Head of caudate nucleus (tissue), 42 donors: ENCODE data around the gene MOB1A.
"Not testable (repeated sequence)": the region's sequence is repeated elsewhere in the genome, so short reads cannot be mapped to it uniquely, and the experiment has no call there.

Experiments
- DNase-seq, 42 donors: peaks; one replicate each; pipeline versions ENCODE4 v3.0.0 to v3.0.0-alpha.2; 2020 to 2021; ENCODE audit warnings: mixed read lengths in 7 of 42
- intact Hi-C: fragments of 100-400 bp; cut with DNase I; formaldehyde crosslinking; loops from one replicate; pipeline ENCODE4 v1.15.0; 2022

The MOB1A gene

GRCh38 chr2:74201196-74201595, 22.5 kb upstream of the MOB1A start:
- intact Hi-C loops = no loop called here
- DNase-seq = peak in 1 of 42 donors; percentile 36

GRCh38 chr2:74199871-74200305, 21.2 kb upstream of the MOB1A start:
- intact Hi-C loops = no loop called here
- peak in 2 of 42 donors; percentile 3 to 35 for DNase-seq

GRCh38 chr2:74199275-74199701, 20.6 kb upstream of the MOB1A start:
- no peak for DNase-seq
- intact Hi-C loops = no loop called here

DNA sequence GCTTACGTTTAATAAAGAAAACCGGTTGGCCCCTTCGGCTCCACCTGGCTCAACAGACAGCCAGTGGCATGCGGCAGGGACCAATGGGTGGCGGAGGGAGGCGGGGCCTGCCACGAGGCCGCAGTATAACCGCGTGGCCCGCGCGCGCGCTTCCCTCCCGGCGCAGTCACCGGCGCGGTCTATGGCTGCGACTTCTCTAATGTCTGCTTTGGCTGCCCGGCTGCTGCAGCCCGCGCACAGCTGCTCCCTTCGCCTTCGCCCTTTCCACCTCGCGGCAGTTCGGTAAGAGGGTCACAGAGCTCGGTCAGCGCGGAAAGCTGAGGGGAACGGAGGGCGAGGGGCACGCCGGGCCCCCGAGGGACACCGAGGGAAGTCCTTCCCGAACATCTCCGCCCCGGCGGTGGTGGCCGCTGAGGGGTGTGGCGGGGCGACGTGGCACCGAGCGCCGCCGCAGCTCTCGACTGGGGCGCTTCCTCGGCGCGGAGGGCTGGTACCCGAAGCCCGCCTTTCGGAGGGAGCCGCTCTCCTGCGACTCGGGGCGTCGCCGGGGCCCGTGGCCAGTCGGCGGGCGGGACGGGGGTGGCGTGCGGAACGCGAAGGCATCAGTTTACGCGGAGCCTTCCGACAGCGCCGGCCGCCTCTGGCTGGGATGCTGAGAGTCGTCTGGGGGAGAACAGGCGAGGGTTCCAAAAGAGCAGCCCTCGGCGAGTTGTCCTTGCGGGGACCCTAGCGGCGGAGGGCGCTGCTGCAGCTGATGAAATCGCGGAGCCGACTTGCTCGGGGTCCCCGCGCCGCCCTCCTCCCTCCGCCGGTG, 20.0 kb upstream of the MOB1A start, which contains the start of gene MTHFD2:
MTHFD2 (plus strand) TSS at position 155 of the 814 bp plus-strand sequence; CDS start at position 182, 27 bp downstream.
- intact Hi-C loops = no loop called here
- DNase-seq = peak; percentile 61 to 93 (median 83)

GRCh38 chr2:74198023-74198460, 19.4 kb upstream of the MOB1A start:
- intact Hi-C loops = no loop called here
- DNase-seq = peak in 1 of 42 donors; percentile 65

DNA sequence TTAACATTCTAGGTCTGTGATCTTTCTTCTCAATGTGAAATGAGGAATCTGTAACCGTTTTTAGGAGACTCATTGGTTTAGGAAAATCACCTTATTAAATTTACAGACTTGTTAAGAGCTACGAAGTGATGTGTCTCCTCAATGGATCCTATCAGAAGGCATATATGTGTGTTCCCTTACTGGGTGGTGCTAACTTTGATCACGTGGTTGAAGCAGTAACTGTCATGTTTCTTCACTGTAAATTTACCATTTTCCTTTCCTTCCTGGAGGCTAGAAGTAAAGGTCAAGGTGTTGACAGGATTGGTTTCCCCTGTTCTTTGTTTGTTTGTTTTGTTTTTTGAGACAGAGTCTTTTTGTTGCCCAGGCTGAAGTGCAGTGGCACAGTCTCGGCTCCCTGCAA, 18.4 kb upstream of the MOB1A start:
- intact Hi-C loops = no loop called here
- no peak for DNase-seq

GRCh38 chr2:74194799-74195198, 16.1 kb upstream of the MOB1A start:
- intact Hi-C loops = no loop called here
- DNase-seq = no peak

GRCh38 chr2:74191596-74192380, 13.1 kb upstream of the MOB1A start:
- intact Hi-C loops = no loop called here
- DNase-seq = no peak

- no peak for DNase-seq
- intact Hi-C loops = no loop called here
These were observed 10.0 kb upstream of the MOB1A start for GRCh38 chr2:74188696-74189095.

DNA sequence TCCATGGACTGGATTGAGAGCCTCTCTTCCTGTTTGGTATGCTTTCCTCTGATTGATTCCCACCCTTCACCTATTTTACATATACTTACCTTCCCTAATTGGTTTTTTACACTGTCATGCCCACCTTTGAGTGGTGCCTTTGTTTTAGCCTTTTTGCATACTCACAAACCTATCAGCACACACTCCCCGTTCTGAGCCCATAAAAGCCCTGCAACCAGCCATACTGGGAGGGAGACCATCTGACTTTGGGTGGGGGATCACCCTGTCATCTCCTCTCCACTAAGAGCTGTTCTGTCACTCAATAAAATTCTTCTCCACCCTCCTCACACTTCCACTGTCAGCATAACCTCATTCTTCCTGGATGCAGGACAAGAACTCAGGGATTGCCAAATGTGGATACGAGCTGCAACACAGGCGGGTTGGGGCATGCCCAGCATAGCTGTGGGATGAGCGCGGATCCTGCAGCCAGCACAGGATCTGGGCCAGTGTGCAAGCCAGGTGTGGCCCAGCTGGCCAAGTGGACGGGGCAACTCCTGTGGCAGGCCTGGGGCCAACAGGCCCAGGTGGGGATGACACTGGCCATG, 9.4 kb upstream of the MOB1A start:
- no peak for DNase-seq
- intact Hi-C loops = no loop called here

GRCh38 chr2:74186706-74187105, 8.0 kb upstream of the MOB1A start:
- intact Hi-C loops, DNase-seq: not testable (repeated sequence)

- peak in 23 of 42 donors; percentile 13 to 57 (median 31) for DNase-seq
- intact Hi-C loops = no loop called here
These were observed 7.4 kb upstream of the MOB1A start for GRCh38 chr2:74186038-74186437.

DNA sequence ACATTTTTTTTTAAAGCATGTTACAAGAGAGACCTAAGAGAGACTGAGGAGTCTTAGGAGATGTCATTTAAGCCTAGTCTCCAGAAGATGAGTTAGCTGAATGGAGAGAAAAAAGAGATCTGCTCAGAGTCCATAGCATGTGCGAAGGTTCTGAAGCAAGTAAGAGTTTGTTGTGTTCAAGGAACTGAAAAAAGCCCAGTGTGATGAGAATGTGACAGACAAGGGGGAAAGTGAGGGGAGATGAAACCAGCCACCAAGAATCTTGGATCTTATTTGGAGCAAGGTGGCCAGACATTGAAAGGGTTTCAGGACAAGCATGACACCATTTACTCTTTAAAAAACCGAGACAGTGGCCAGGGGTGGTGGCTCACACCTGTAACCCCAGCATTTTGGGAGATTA, 5.2 kb upstream of the MOB1A start:
- DNase-seq = no peak
- intact Hi-C loops = no loop called here

- intact Hi-C loops = no loop called here
- DNase-seq = peak in 29 of 42 donors; percentile 12 to 61 (median 41)
These were observed 3.1 kb upstream of the MOB1A start for GRCh38 chr2:74181739-74182138.

DNA sequence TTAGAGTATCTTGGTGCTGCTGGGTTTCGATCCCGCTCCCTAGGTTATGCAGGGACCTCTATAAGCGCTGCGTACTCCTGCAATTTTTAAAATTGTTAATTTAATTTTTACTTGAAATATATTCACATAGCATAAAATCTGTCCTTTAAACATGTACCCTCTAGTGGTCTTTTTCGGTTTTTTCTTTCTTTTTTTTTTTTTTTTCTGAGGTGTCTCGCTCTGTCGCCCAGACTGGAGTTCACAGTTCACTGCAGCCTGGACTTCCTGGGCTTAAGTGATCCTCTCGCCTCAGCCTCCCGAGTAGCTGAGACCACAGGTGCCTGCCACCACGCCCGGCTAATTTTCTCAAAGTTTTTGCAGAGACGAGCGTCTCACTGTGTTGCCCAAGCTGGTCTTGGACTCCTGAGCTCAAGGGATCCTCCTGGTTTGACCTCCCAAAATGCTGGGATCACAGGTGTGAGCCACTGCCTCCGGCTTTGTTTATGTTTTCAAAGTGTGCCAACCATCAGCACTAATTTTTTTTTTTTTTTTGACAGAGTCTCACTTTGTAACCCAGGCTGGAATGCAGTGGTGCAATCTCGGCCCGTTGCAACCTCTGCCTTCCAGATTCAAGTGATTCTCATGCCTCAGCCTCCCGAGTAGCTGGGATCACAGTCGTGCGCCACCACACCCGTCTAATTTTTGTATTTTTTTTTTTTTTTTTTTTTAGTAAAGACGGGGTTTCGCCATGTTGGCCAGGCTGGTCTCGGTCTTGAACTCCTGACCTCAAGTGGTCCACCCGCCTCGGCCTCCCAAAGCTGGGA, 585 bp upstream of the MOB1A start:
- DNase-seq = peak in 4 of 42 donors; percentile 3 to 43 (median 16)
- intact Hi-C loops = no loop called here

DNA sequence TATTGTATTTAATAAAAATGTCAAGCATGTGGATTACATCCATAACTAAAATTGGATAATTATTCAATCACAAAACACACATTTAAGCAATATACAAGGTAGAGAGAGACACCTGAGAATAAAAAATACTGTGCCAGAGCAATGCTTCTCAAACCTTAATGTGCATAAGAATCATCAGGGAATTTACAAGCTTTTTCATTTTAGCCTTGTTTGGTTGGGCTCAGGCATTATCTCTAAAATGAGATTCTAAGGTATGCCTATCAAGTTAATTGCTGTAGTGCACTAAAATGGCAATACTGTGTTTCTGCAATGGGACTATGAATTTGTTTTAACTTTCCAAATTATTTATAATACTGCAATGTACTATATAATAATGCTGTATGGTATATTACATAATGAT, 983 bp downstream of the MOB1A start:
- DNase-seq = no peak
- intact Hi-C loops = no loop called here

DNA sequence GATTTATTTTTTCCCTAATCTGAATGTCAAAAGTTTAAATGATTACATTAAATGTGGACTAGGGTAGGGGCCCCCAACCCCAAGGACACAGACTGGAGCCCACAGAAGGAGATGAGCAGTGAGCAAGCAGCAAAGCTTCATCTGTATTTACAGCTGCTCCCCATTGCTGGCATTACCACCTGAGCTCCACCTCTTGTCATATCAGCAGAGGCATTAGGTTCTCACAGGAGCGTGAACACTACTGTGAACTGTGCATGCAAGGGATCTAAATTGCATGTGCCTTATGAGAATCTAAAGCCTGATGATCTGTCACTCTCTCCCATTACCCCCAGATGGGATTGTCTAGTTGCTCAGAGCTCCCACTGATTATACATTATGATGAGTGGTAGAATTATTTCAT, 3.8 kb downstream of the MOB1A start:
- DNase-seq = peak in 1 of 42 donors; percentile 28
- intact Hi-C loops = no loop called here

DNA sequence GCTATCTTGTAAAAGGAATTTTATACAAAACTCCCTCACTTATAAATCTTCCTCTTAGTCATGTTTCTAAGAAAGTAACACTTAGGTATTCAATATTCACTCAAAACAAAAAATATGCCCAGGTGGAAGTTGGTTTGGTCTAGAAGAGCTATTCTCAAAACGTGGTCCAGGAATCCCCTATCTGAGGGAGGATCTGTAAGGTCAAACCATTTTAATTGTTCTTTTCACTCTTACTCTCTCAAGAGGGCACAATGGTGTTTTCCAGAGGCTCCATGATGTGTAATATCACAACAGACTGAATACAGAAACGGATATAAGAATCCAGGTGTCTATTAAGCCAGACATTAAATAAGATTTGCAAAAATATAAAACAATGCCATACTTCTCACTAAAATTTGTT, 9.9 kb downstream of the MOB1A start:
- intact Hi-C loops = no loop called here
- no peak for DNase-seq

DNA sequence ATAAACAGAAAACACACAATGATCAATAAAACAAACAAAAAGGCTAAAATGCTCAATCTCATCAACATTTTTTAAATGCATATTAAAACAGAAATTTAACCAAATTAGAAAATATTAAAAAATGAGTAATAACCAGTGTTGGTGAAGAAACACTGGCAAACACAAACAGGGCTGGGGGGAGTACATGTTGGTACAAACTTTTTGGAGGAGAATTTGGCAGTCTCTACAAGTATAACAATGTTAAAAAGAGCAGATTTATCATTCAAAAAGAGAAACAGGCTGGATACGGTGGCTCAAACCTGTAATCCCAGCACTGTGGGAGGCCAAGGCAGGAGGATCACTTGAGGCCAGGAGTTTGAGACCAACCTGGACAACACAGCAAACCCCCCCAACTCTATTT, 13.9 kb downstream of the MOB1A start:
- intact Hi-C loops = no loop called here
- DNase-seq = no peak
